ENCODE results near the gene ARHGAP26. TPM values are rescaled to one million over a fixed set of nuclear protein-coding genes. Genes with fewer than 3 reads are reported as not detected.
A peak's percentile ranks its signal among the peaks of the same experiment; 100 is the strongest.

Gene ARHGAP26
- total RNA-seq, 4 donors from 2014 or later, result 61.0 to 76.7 (median 61.2) TPM

- no peak overlapping the region for H3K4me3 ChIP-seq
- intact Hi-C loops (cut with DNase I; ENCODE audit: low total_unique reads) (no loop called here), in situ Hi-C loops (cut with MboI; ENCODE audit: low pct_ligation_motif_present in 1 of 4, low pct_unique_long_range_greater_than_20kb in 1 of 4, low sequenced_read_pairs in 3 of 4) (no loop called here)
- TF ChIP-seq, protein P1, sequence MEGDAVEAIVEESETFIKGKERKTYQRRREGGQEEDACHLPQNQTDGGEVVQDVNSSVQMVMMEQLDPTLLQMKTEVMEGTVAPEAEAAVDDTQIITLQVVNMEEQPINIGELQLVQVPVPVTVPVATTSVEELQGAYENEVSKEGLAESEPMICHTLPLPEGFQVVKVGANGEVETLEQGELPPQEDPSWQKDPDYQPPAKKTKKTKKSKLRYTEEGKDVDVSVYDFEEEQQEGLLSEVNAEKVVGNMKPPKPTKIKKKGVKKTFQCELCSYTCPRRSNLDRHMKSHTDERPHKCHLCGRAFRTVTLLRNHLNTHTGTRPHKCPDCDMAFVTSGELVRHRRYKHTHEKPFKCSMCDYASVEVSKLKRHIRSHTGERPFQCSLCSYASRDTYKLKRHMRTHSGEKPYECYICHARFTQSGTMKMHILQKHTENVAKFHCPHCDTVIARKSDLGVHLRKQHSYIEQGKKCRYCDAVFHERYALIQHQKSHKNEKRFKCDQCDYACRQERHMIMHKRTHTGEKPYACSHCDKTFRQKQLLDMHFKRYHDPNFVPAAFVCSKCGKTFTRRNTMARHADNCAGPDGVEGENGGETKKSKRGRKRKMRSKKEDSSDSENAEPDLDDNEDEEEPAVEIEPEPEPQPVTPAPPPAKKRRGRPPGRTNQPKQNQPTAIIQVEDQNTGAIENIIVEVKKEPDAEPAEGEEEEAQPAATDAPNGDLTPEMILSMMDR (IDR thresholded peaks at IDR 0.05), result no peak
- TF ChIP-seq EP300 (IDR thresholded peaks at IDR 0.05; ENCODE audit: low read depth) (no peak), POLR2AphosphoS5 (IDR thresholded peaks at IDR 0.05) (no peak), POLR2A (IDR thresholded peaks at IDR 0.05) (no peak)
- no peaks in the 10 kb centered on the region for H3K27me3 ChIP-seq
- WGBS, 2 donors (ENCODE audit: low coverage in 1 of 2), result 62 to 67% methylated on average over 1 to 2 of the region's 2 CpGs
- H3K9me3 ChIP-seq, result no peaks in the 10 kb centered on the region
- no peak for DNase-seq
- no peaks in the 10 kb centered on the region for H3K36me3 ChIP-seq
- H3K4me1 ChIP-seq, result peaks cover 26 to 81% (median 47%) of the 10 kb centered on the region in 4 donors
- no peak overlapping the region for H3K27ac ChIP-seq
Observed at GRCh38 chr5:142836048-142836447, 65.9 kb downstream of the ARHGAP26 start.

DNA sequence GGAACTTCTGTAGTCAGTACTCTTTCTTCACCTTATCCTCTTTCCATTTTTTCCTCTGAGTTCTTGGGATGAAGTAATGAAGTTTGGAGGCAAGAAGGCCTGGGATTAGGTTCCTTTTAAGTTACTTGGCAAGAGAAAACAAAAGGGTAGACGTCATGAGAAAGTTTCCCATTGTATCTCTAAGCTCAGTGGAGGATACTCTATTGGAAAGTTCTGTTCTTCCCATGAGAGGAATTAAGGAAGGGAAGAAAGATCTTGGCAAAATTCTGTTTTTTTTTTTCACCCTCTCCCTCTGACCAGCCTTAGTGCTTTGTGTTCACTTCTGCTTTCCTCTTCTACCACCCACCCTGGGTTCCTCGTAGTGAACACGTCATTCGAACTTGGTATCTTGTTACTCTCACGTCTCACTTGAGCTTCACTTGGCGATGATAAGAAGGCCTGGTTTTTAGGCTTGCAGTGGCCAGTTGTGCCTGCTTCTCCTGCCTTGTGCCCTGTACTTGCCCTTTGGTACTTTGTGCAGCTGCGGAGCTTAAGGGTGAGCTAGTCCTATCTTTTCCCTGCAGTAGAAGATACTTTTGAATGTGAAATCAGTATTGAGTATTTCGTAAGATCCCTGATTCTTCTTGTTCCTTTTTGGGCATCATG lies 67.0 kb downstream of the ARHGAP26 start:
- in situ Hi-C loops (cut with MboI; ENCODE audit: low pct_ligation_motif_present in 1 of 4, low pct_unique_long_range_greater_than_20kb in 1 of 4, low sequenced_read_pairs in 3 of 4) (no loop called here), intact Hi-C loops (cut with DNase I; ENCODE audit: low total_unique reads) (no loop called here)
- Histone ChIP-seq H3K9me3 (no peaks in the 10 kb centered on the region), H3K4me3 (no peak overlapping the region), H3K36me3 (no peaks in the 10 kb centered on the region), H3K4me1 (peaks cover 26 to 86% (median 55%) of the 10 kb centered on the region in 4 donors), H3K27me3 (no peaks in the 10 kb centered on the region), H3K27ac (peak overlapping the region in 1 of 4 donors; percentile 9)
- WGBS, 2 donors (ENCODE audit: low coverage in 1 of 2), result 83 to 87% methylated on average over 7 to 8 of the region's 8 CpGs
- TF ChIP-seq POLR2A (IDR thresholded peaks at IDR 0.05) (no peak), EP300 (IDR thresholded peaks at IDR 0.05; ENCODE audit: low read depth) (no peak), POLR2AphosphoS5 (IDR thresholded peaks at IDR 0.05) (no peak)
- TF ChIP-seq, protein P1 (IDR thresholded peaks at IDR 0.05), result no peak
- no peak for DNase-seq

- TF ChIP-seq, protein P1 (IDR thresholded peaks at IDR 0.05), result no peak
- no peak for TF ChIP-seq POLR2AphosphoS5 (IDR thresholded peaks at IDR 0.05)
- TF ChIP-seq POLR2A (IDR thresholded peaks at IDR 0.05), result no peak
- no peak for DNase-seq
- intact Hi-C loops (cut with DNase I; ENCODE audit: low total_unique reads) (no loop called here), in situ Hi-C loops (cut with MboI; ENCODE audit: low pct_ligation_motif_present in 1 of 4, low pct_unique_long_range_greater_than_20kb in 1 of 4, low sequenced_read_pairs in 3 of 4) (no loop called here)
- Histone ChIP-seq H3K4me3 (no peak overlapping the region), H3K27ac (peak overlapping the region; percentile 70 to 76 (median 76)), H3K27me3 (no peaks in the 10 kb centered on the region), H3K4me1 (peaks cover 21 to 83% (median 58%) of the 10 kb centered on the region in 4 donors), H3K9me3 (no peaks in the 10 kb centered on the region), H3K36me3 (no peaks in the 10 kb centered on the region)
- whole genome bisulfite sequencing, 2 donors (ENCODE audit: low coverage in 1 of 2), result 51 to 59% methylated on average over 5 of the region's 5 CpGs
Observed at GRCh38 chr5:142838845-142839244, 68.7 kb downstream of the ARHGAP26 start.

DNA sequence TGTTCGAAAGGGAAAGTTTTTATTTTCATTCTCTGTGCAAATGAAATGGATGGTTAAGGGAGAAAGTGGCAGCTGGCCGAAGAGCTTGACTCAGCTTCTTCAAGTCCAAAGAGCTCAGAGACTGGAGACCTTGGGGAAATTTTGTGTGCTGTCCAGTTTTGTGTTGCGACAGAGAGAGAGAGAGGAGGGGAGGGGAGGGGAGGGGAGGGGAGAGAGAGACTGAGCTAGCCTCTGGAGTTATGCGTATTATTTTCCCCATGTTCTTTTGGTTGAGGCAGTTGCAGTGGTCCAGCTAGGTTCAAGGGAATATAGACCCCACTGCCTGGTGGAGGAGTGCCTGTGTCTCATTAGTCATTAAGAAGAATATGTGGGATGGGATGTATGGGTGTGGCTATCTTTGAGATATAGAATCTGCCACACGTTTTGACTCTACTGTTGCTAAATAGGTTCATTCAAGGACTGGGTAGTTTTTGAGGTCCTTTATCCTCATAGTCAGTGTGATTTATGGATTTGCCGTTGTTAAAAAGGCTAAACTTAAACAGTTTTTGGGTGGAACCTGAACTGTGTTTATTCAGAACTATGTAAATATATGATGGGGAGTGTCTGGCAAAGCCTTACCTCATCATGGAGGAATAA lies 69.7 kb downstream of the ARHGAP26 start:
- Histone ChIP-seq H3K36me3 (no peaks in the 10 kb centered on the region), H3K4me1 (peaks cover 14 to 83% (median 50%) of the 10 kb centered on the region in 4 donors), H3K27ac (peak overlapping the region; percentile 70 to 76 (median 76)), H3K9me3 (no peaks in the 10 kb centered on the region), H3K4me3 (no peak overlapping the region), H3K27me3 (no peaks in the 10 kb centered on the region)
- intact Hi-C loops (cut with DNase I; ENCODE audit: low total_unique reads) (no loop called here), in situ Hi-C loops (cut with MboI; ENCODE audit: low pct_ligation_motif_present in 1 of 4, low pct_unique_long_range_greater_than_20kb in 1 of 4, low sequenced_read_pairs in 3 of 4) (no loop called here)
- WGBS, 2 donors (ENCODE audit: low coverage in 1 of 2), result 43 to 71% methylated on average over 1 to 6 of the region's 6 CpGs
- TF ChIP-seq POLR2AphosphoS5 (IDR thresholded peaks at IDR 0.05) (no peak), EP300 (IDR thresholded peaks at IDR 0.05; ENCODE audit: low read depth) (no peak), POLR2A (IDR thresholded peaks at IDR 0.05) (no peak)
- TF ChIP-seq, protein P1 (IDR thresholded peaks at IDR 0.05), result no peak
- peak; percentile 35 for DNase-seq
